Chondrocyte (in vitro differentiated cells): ENCODE results near the gene GNG10. TPM values are rescaled to one million over a fixed set of nuclear protein-coding genes. Genes with fewer than 3 reads are reported as not detected.

Experiments used
- DNase-seq: peaks from one replicate; pipeline ENCODE4 v3.0.0; 2021; ENCODE audit warnings: mixed read lengths, low spot score
- H3K27ac Mint-ChIP-seq: one replicate; pipeline ENCODE4 v1.8.0; 2021; ENCODE audit warnings: mild to moderate bottlenecking, moderate library complexity, mixed read lengths; ENCODE audit not compliant: unreplicated experiment
- H3K27me3 Mint-ChIP-seq: 2 replicates; pipeline ENCODE4 v1.8.0; 2021; ENCODE audit warnings: low read depth, mixed read lengths
- H3K36me3 Mint-ChIP-seq: 2 replicates; pipeline ENCODE4 v1.8.0; 2021; ENCODE audit warnings: low read depth, mixed read lengths
- H3K4me1 Mint-ChIP-seq: 2 replicates; pipeline ENCODE4 v1.8.0; 2021; ENCODE audit warnings: low read depth, mild to moderate bottlenecking, mixed read lengths
- H3K4me3 Mint-ChIP-seq: one replicate; pipeline ENCODE4 v1.8.0; 2021; ENCODE audit warnings: mild to moderate bottlenecking, moderate library complexity, mixed read lengths; ENCODE audit not compliant: unreplicated experiment
- H3K9me3 Mint-ChIP-seq: 2 replicates; pipeline ENCODE4 v1.8.0; 2021; ENCODE audit warnings: low read depth, mixed read lengths
- CTCF ChIP-seq: fragments of 200-600 bp; sonication (generic); IDR thresholded peaks from 2 replicates; pipeline ENCODE4 v1.5.0; 2021; ENCODE audit warnings: antibody characterized with exemption, mild to moderate bottlenecking, moderate library complexity
- total RNA-seq: library from RNA; stranded (reverse); gene quantifications from 3 replicates; pipeline ENCODE4 v1.2.1, GENCODE V29; 2021

Gene GNG10
- total RNA-seq, 1 donor from 2014 or later: 35.7 TPM

GRCh38 chr9:111676116-111676515 is 14.7 kb downstream of the GNG10 start:
- no peak for DNase-seq
- Mint-ChIP-seq H3K4me3 (no peak overlapping the region), H3K9me3 (peaks cover 2% of the 10 kb centered on the region), H3K27me3 (no peaks in the 10 kb centered on the region), H3K36me3 (peaks cover 6% of the 10 kb centered on the region), H3K4me1 (no peaks in the 10 kb centered on the region), H3K27ac (no peak overlapping the region)
- no peak for TF ChIP-seq CTCF

- no peak for DNase-seq
- Mint-ChIP-seq H3K27me3 (no peaks in the 10 kb centered on the region), H3K27ac (no peak overlapping the region), H3K9me3 (peaks cover 2% of the 10 kb centered on the region), H3K36me3 (peaks cover 6% of the 10 kb centered on the region), H3K4me1 (no peaks in the 10 kb centered on the region), H3K4me3 (no peak overlapping the region)
- no peak for TF ChIP-seq CTCF
These were observed 16.9 kb downstream of the GNG10 start for GRCh38 chr9:111678293-111678692.

GRCh38 chr9:111679199-111679598 is 17.8 kb downstream of the GNG10 start:
- Mint-ChIP-seq H3K27ac (no peak overlapping the region), H3K4me1 (no peaks in the 10 kb centered on the region), H3K27me3 (no peaks in the 10 kb centered on the region), H3K4me3 (no peak overlapping the region), H3K36me3 (peaks cover 6% of the 10 kb centered on the region), H3K9me3 (peaks cover 2% of the 10 kb centered on the region)
- DNase-seq: no peak
- no peak for TF ChIP-seq CTCF

GRCh38 chr9:111683392-111683791 is 22.0 kb downstream of the GNG10 start:
- Mint-ChIP-seq H3K4me1 (no peaks in the 10 kb centered on the region), H3K4me3 (no peak overlapping the region), H3K27ac (no peak overlapping the region), H3K36me3 (peaks cover 4% of the 10 kb centered on the region), H3K27me3 (no peaks in the 10 kb centered on the region), H3K9me3 (peaks cover 2% of the 10 kb centered on the region)
- TF ChIP-seq CTCF: no peak
- DNase-seq: no peak

- H3K4me3 Mint-ChIP-seq: no peak overlapping the region
- peak; percentile 82 for TF ChIP-seq CTCF
- H3K4me1 Mint-ChIP-seq: peaks cover 5% of the 10 kb centered on the region
- no peak overlapping the region for H3K27ac Mint-ChIP-seq
- H3K36me3 Mint-ChIP-seq: no peaks in the 10 kb centered on the region
- no peaks in the 10 kb centered on the region for H3K27me3 Mint-ChIP-seq
- no peaks in the 10 kb centered on the region for H3K9me3 Mint-ChIP-seq
- DNase-seq: no peak
These were observed 30.4 kb downstream of the GNG10 start for GRCh38 chr9:111691672-111692329.
